HUES6 (cell line): Measurements from ENCODE around the gene NIPA2.

Source experiments
- H3K27ac ChIP-seq: 2 replicates; pipeline ENCODE4 v1.7.0; 2013; ENCODE audit warnings: low read depth, mild to moderate bottlenecking, low read length, inconsistent platforms
- H3K27me3 ChIP-seq: 2 replicates; pipeline ENCODE4 v1.6.1; 2013; ENCODE audit warnings: low read length; ENCODE audit not compliant: control insufficient read depth, insufficient read depth
- H3K36me3 ChIP-seq: 2 replicates; pipeline ENCODE4 v1.6.1; 2013; ENCODE audit warnings: low read length; ENCODE audit not compliant: control insufficient read depth, insufficient read depth
- H3K4me1 ChIP-seq: 2 replicates; pipeline ENCODE4 v1.6.1; 2013; ENCODE audit warnings: low read length; ENCODE audit not compliant: control insufficient read depth, insufficient read depth
- H3K4me3 ChIP-seq: 2 replicates; pipeline ENCODE4 v1.5.1; 2013; ENCODE audit warnings: low read depth, low read length
- H3K9ac ChIP-seq: one replicate; pipeline ENCODE4 v1.6.1; 2013; ENCODE audit warnings: mild to moderate bottlenecking, low read length
- H3K9me3 ChIP-seq: 2 replicates; pipeline ENCODE4 v1.6.1; 2013; ENCODE audit warnings: low read depth, low read length; ENCODE audit not compliant: control insufficient read depth, insufficient read depth

NIPA2 gene

GRCh38 chr15:22867886-22868285 is 29.4 kb downstream of the NIPA2 start:
- H3K27me3 ChIP-seq, result no peaks in the 10 kb centered on the region
- no peak overlapping the region for H3K4me3 ChIP-seq
- no peak overlapping the region for H3K9ac ChIP-seq
- peaks cover 87% of the 10 kb centered on the region for H3K36me3 ChIP-seq
- peaks cover 3% of the 10 kb centered on the region; the same call in 1 of the 2 replicates for H3K4me1 ChIP-seq
- H3K9me3 ChIP-seq, result peaks cover 3% of the 10 kb centered on the region; the same call in 1 of the 2 replicates
- no peak overlapping the region for H3K27ac ChIP-seq

GRCh38 chr15:22868495-22868894 is 30.0 kb downstream of the NIPA2 start:
- Histone ChIP-seq H3K27ac (no peak overlapping the region), H3K9me3 (peaks cover 3% of the 10 kb centered on the region; the same call in 1 of the 2 replicates), H3K4me3 (no peak overlapping the region), H3K36me3 (peaks cover 85% of the 10 kb centered on the region), H3K27me3 (no peaks in the 10 kb centered on the region), H3K9ac (no peak overlapping the region), H3K4me1 (peaks cover 9% of the 10 kb centered on the region)

GRCh38 chr15:22868928-22869327 is 30.5 kb downstream of the NIPA2 start:
- Histone ChIP-seq H3K4me1 (peaks cover 13% of the 10 kb centered on the region), H3K27me3 (no peaks in the 10 kb centered on the region), H3K9ac (no peak overlapping the region), H3K4me3 (no peak overlapping the region), H3K9me3 (peaks cover 3% of the 10 kb centered on the region; the same call in 1 of the 2 replicates), H3K36me3 (peaks cover 86% of the 10 kb centered on the region), H3K27ac (no peak overlapping the region)

- peaks cover 88% of the 10 kb centered on the region for H3K36me3 ChIP-seq
- no peaks in the 10 kb centered on the region for H3K27me3 ChIP-seq
- no peaks in the 10 kb centered on the region for H3K9me3 ChIP-seq
- H3K4me3 ChIP-seq, result no peak overlapping the region
- H3K4me1 ChIP-seq, result peaks cover 15% of the 10 kb centered on the region
- no peak overlapping the region for H3K27ac ChIP-seq
- no peak overlapping the region for H3K9ac ChIP-seq
Measured at GRCh38 chr15:22869856-22870255, 31.4 kb downstream of the NIPA2 start.

- H3K36me3 ChIP-seq, result peaks cover 89% of the 10 kb centered on the region
- H3K27me3 ChIP-seq, result no peaks in the 10 kb centered on the region
- no peak overlapping the region for H3K27ac ChIP-seq
- H3K4me3 ChIP-seq, result no peak overlapping the region
- H3K9me3 ChIP-seq, result no peaks in the 10 kb centered on the region
- H3K9ac ChIP-seq, result no peak overlapping the region
- peaks cover 15% of the 10 kb centered on the region for H3K4me1 ChIP-seq
Measured at GRCh38 chr15:22870865-22871264, 32.4 kb downstream of the NIPA2 start.

- Histone ChIP-seq H3K36me3 (peaks cover 86% of the 10 kb centered on the region), H3K4me1 (peaks cover 15% of the 10 kb centered on the region), H3K27ac (no peak overlapping the region)
Measured at GRCh38 chr15:22871481-22872086, 33.1 kb downstream of the NIPA2 start.

GRCh38 chr15:22872936-22873701 is 34.7 kb downstream of the NIPA2 start:
- Histone ChIP-seq H3K27ac (peak overlapping the region; percentile 29; the same call in 1 of the 2 replicates), H3K36me3 (peaks cover 84% of the 10 kb centered on the region)

More at GRCh38 chr15:22871481-22872086, 33.1 kb downstream of the NIPA2 start:
- Histone ChIP-seq H3K4me3 (no peak overlapping the region), H3K27me3 (no peaks in the 10 kb centered on the region), H3K9ac (no peak overlapping the region), H3K9me3 (no peaks in the 10 kb centered on the region)

GRCh38 chr15:22873841-22874240 is 35.4 kb downstream of the NIPA2 start:
- no peaks in the 10 kb centered on the region for H3K27me3 ChIP-seq
- H3K27ac ChIP-seq, result peak overlapping the region; percentile 29; the same call in 1 of the 2 replicates
- no peak overlapping the region for H3K9ac ChIP-seq
- peaks cover 82% of the 10 kb centered on the region for H3K36me3 ChIP-seq
- no peak overlapping the region for H3K4me3 ChIP-seq
- H3K4me1 ChIP-seq, result peaks cover 15% of the 10 kb centered on the region
- H3K9me3 ChIP-seq, result peaks cover 4% of the 10 kb centered on the region; the same call in 1 of the 2 replicates

More at GRCh38 chr15:22872936-22873701, 34.7 kb downstream of the NIPA2 start:
- peak overlapping the region; percentile 58 for H3K9ac ChIP-seq
- no peaks in the 10 kb centered on the region for H3K27me3 ChIP-seq
- H3K4me1 ChIP-seq, result peaks cover 15% of the 10 kb centered on the region
- H3K4me3 ChIP-seq, result no peak overlapping the region
- H3K9me3 ChIP-seq, result peaks cover 4% of the 10 kb centered on the region; the same call in 1 of the 2 replicates

GRCh38 chr15:22874256-22874655 is 35.8 kb downstream of the NIPA2 start:
- H3K4me3 ChIP-seq, result no peak overlapping the region
- H3K4me1 ChIP-seq, result peaks cover 15% of the 10 kb centered on the region
- peaks cover 80% of the 10 kb centered on the region for H3K36me3 ChIP-seq
- no peak overlapping the region for H3K9ac ChIP-seq
- no peak overlapping the region for H3K27ac ChIP-seq
- H3K27me3 ChIP-seq, result no peaks in the 10 kb centered on the region
- H3K9me3 ChIP-seq, result peaks cover 4% of the 10 kb centered on the region; the same call in 1 of the 2 replicates

- H3K4me1 ChIP-seq, result peaks cover 15% of the 10 kb centered on the region
- H3K27ac ChIP-seq, result no peak overlapping the region
- peaks cover 4% of the 10 kb centered on the region; the same call in 1 of the 2 replicates for H3K9me3 ChIP-seq
- no peak overlapping the region for H3K4me3 ChIP-seq
- H3K9ac ChIP-seq, result no peak overlapping the region
- no peaks in the 10 kb centered on the region for H3K27me3 ChIP-seq
- peaks cover 79% of the 10 kb centered on the region for H3K36me3 ChIP-seq
Measured at GRCh38 chr15:22874966-22875365, 36.5 kb downstream of the NIPA2 start.

GRCh38 chr15:22877117-22877516 is 38.7 kb downstream of the NIPA2 start:
- Histone ChIP-seq H3K36me3 (peaks cover 80% of the 10 kb centered on the region), H3K27me3 (no peaks in the 10 kb centered on the region), H3K4me1 (peaks cover 15% of the 10 kb centered on the region), H3K4me3 (no peak overlapping the region), H3K9me3 (peaks cover 4% of the 10 kb centered on the region; the same call in 1 of the 2 replicates), H3K27ac (no peak overlapping the region), H3K9ac (no peak overlapping the region)
